ENCODE results near the gene ARHGEF4.

GRCh38 chr2:131009713-131010475, 173.2 kb downstream of the ARHGEF4 start:
- TF ChIP-seq POLR2AphosphoS5 (IDR thresholded peaks at IDR 0.05; ENCODE audit: borderline replicate concordance, low read depth, low read length), result no peak
- no peak for TF ChIP-seq FOXP2 (optimal IDR thresholded peaks at IDR 0.05; ENCODE audit: control extremely low read depth, extremely low read length, insufficient read depth)
- TF ChIP-seq EZH2 (IDR thresholded peaks at IDR 0.05), result no peak

Data from SK-N-MC (cell line).